GM12801 (cell line): ENCODE results near the gene FTH1.

ENCODE experiments used
- TF ChIP-seq, protein P1 (sequence below): IDR thresholded peaks from one replicate; pipeline ENCODE4 v1.5.1; 2011; ENCODE audit warnings: control low read depth; ENCODE audit not compliant: insufficient read length; ENCODE audit errors: extremely low read depth

FTH1 gene

DNA sequence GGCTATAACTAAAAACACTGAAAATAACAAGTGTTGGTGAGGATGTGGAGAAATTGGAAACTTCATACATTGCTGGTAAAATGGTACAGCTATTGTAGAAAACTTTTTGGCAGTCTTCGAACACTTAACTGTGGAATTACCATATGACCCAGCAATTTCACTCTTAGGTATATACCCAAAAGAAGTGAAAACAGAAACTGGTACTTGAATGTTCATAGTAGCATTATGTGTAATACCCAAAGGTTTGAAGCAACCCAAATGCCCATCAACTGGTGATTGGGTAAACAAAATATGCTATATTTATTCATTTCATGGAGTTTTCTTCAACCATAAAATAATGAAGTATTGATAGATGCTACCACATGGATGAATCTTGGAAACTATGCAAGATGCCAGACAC, 40.8 kb upstream of the FTH1 start:
- TF ChIP-seq, protein P1, sequence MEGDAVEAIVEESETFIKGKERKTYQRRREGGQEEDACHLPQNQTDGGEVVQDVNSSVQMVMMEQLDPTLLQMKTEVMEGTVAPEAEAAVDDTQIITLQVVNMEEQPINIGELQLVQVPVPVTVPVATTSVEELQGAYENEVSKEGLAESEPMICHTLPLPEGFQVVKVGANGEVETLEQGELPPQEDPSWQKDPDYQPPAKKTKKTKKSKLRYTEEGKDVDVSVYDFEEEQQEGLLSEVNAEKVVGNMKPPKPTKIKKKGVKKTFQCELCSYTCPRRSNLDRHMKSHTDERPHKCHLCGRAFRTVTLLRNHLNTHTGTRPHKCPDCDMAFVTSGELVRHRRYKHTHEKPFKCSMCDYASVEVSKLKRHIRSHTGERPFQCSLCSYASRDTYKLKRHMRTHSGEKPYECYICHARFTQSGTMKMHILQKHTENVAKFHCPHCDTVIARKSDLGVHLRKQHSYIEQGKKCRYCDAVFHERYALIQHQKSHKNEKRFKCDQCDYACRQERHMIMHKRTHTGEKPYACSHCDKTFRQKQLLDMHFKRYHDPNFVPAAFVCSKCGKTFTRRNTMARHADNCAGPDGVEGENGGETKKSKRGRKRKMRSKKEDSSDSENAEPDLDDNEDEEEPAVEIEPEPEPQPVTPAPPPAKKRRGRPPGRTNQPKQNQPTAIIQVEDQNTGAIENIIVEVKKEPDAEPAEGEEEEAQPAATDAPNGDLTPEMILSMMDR: no peak

DNA sequence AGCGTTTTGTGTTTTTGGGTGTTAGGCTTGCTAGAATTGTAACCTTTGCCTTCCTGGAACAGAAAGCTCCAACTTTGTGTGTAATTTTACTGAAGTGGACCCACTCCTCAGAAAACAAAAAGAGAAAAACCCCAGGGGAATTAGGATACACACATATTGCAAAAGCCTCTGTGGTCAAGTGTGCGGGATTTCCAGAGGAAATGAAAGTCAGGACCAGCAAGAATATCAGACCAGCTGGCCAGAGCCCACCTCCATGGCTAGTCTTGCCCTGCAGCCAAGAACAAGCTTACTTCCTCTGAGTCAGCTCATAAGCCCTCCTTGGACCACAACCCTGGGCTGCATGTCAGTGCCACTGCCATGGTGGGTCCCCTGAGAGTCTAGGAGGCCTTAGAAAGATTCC, 37.0 kb upstream of the FTH1 start:
- TF ChIP-seq, protein P1: no peak

DNA sequence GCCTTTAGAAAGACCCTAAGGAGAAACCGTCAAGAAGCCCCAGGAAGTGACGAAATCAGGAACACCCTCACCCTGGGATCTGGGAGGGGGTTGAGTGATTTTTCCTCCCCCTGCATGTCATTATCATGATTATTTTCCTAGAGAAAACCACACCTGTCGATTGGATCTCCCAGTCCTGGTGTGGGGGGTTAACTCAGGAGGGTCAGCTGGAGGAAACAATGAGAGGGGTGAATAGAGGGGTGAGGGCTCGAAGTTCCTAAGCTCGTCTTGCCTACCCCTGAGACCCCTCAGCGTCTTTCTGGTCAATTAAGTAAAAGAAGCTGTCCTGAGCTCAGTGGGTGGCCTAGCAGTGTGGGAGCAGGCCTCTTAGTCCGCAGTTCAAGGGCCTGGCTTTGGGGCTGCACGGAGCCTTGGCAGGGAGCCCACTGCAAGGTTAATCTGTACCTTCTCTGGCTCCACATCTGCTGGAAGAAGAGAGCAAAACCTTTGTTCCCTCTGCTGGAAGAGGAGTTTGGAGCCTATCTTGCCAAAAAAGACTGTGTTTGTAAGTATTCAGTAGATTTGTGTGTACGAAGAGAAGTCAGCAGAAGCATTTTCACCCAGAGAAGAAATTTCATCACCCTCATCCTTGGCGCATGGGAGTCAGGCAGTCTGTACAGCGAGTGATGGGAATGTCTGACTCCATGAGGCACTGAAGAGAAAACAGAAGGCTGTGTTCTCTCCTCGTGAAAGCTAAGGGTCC, 34.2 kb upstream of the FTH1 start:
- TF ChIP-seq, protein P1: no peak

DNA sequence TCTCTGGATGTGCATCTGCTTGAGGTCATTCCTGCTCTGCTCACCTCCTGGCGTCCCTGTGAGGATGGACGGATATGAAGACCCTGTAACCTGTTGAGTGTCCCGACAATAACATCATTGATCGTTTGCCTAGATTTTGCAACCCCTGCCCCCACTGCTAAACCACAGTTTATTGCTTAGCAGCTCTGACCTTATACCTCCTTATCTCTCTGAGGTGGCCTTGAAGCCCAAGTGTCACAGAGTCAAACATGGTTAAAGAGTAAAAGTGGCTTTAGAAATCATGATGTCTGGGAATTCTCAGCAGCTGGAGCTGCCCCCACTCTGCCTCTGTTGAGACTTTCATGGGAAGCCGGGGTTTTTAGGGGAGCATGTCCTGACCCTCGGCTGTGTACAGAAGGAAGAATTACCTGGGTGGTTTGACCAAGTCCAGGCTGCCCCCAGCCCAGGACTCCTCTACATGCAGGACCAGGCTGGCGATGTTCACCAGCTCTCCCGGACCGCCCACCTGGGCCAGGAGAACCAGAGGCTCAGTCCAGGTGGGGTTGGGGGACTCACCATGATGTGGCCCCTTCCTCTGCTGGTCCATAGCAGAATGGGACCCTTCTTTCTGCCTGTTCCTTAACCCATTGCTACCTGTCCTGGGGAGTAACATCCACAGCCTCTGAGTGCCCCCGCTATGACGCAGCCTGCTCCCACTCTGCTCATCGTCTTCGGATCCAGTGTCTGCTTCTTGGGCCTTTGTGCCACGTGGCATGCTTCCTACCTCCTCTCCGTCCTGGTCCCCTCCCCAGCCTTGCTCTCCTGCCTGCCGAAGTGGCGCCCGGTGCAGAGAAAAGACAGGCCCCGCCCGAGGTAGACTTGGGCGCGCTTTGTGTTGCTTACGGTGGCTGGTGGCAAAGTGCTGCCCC, 33.4 kb upstream of the FTH1 start:
- TF ChIP-seq, protein P1: no peak

DNA sequence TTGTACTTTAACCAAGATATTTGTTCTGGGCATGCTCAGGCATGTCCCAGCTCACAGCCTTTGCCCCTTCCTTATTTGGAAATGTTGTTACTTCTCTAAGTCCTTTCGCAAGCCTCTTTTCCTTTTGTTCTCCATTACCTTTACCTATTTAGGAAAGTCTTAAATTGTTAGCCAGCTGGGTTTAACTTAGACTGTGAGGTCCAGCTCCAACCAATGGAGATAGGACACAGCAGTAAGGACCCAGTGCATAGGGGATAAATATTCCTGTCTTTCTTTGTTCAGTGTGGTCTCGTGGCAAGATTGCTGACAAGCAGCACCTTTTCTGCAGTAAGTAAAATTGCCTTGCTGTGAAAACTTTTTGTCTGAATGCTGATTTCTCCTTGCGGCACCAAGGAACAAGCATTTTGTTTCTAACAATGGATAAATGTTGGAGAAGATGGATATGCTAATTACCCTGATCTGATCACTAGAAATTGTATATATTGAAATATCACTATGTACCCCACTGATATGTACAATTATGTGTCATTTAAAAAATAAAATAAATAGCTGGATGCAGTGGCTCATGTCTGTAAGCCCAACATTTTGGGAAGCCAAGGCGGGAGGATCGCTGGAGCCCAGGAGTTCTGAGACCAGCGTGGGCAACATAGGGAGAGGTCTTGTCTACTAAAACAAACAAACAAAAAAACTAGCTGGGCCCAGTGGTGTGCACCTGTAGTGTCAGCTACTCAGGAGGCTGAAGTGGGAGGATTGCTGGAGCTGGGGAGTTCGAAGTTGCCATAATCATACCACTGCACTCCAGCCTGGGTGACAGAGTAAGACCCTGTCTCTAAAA, 31.9 kb upstream of the FTH1 start:
- TF ChIP-seq, protein P1: no peak

DNA sequence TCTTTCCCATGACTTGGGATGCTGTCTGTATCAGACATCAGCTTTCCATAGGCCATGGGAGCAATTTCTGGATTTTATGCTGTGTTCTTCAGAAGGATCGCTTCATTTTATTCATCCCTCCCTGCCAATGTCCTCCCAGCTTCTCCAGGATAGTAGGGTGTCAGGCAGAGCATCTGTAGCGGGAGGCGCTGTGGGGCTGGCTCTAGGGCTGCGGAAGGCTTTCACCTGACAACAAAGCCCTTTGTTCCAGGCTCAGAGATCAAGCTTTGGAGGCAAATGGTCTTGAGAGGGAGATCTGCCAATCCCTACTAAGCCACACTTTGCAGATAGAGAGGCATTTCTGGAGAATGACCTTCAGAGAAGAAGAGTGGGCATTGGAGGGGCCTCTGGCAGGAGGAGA, 29.5 kb upstream of the FTH1 start:
- TF ChIP-seq, protein P1: no peak

DNA sequence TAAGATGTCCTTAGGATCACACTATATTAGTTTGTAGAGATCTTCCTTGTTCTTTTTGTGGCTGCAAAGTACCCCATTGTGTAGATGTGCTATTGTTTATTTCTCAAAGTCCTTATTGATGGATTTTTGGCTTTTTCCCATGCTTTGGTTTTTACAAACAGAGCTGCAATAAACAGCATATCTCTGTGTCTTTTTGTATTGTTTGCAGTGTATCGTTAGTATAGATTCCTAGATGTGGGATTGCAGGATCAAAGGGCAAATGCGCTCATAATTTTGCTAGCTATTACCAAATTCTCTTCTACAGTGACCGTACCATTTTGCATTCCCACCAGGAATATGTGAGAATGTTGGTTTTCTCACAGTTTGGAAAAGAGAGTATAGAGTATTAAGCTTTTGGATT, 27.5 kb upstream of the FTH1 start:
- TF ChIP-seq, protein P1: no peak
